GM10847 (cell line): ENCODE measurements around the gene MYH7B.

Experiments
- POLR2A ChIP-seq: IDR thresholded peaks from 2 replicates; pipeline ENCODE4 v1.6.1; 2011; ENCODE audit not compliant: insufficient read length; ENCODE audit errors: extremely low read depth

The MYH7B gene

GRCh38 chr20:34955231-34956040 lies at the start of gene MYH7B, which contains the start of gene GSS:
Gene MYH7B (plus strand): TSS chr20:34955868. CDS start chr20:34978006, 22,138 bp downstream.
Gene GSS (minus strand): TSS chr20:34955806. CDS start chr20:34951852, 3,954 bp downstream.
- TF ChIP-seq POLR2A, result peak; percentile 82

GRCh38 chr20:34907616-34908469 lies 47.8 kb upstream of the MYH7B start:
- TF ChIP-seq POLR2A, result no peak

GRCh38 chr20:34915131-34915530 lies 40.5 kb upstream of the MYH7B start:
- no peak for TF ChIP-seq POLR2A

GRCh38 chr20:34915749-34916455 lies 39.8 kb upstream of the MYH7B start:
- no peak for TF ChIP-seq POLR2A

- no peak for TF ChIP-seq POLR2A
Observed at GRCh38 chr20:34916774-34917354, 38.8 kb upstream of the MYH7B start.

GRCh38 chr20:34920055-34920454 lies 35.6 kb upstream of the MYH7B start:
- no peak for TF ChIP-seq POLR2A

- no peak for TF ChIP-seq POLR2A
Observed at GRCh38 chr20:34921436-34921835, 34.2 kb upstream of the MYH7B start.

GRCh38 chr20:34922654-34923381 lies 32.9 kb upstream of the MYH7B start:
- TF ChIP-seq POLR2A, result no peak

GRCh38 chr20:34923414-34923813 lies 32.3 kb upstream of the MYH7B start:
- TF ChIP-seq POLR2A, result no peak

- TF ChIP-seq POLR2A, result no peak
Observed at GRCh38 chr20:34925341-34925740, 30.3 kb upstream of the MYH7B start.

GRCh38 chr20:34925981-34926380 lies 29.7 kb upstream of the MYH7B start:
- no peak for TF ChIP-seq POLR2A

GRCh38 chr20:34926581-34926980 lies 29.1 kb upstream of the MYH7B start:
- TF ChIP-seq POLR2A, result no peak

GRCh38 chr20:34927736-34928135 lies 27.9 kb upstream of the MYH7B start:
- no peak for TF ChIP-seq POLR2A

- TF ChIP-seq POLR2A, result no peak
Observed at GRCh38 chr20:34928411-34928810, 27.3 kb upstream of the MYH7B start.
